Panc1 (cell line): Measurements from ENCODE around the gene NOX4.

Experiments
- CTCF ChIP-seq: fragments of 450-650 bp; IDR thresholded peaks from 2 replicates; pipeline ENCODE4 v1.5.1; 2017; ENCODE audit warnings: mild to moderate bottlenecking
- POLR2AphosphoS5 ChIP-seq: IDR thresholded peaks from 2 replicates; pipeline ENCODE4 v1.6.1; 2012; ENCODE audit warnings: mild to moderate bottlenecking, low read depth, low read length, moderate library complexity
- SIN3A ChIP-seq: IDR thresholded peaks from 2 replicates; pipeline ENCODE4 v1.6.1; 2012; ENCODE audit warnings: low read depth, mild to moderate bottlenecking, low read length, moderate library complexity, borderline replicate concordance; ENCODE audit not compliant: insufficient read depth
- TF ChIP-seq, protein P1 (sequence below), 2 experiments: IDR thresholded peaks; 2 replicates each; pipeline ENCODE4 v1.6.1; 2011 to 2012; ENCODE audit warnings: low read depth in 2 of 2, control low read depth in 1 of 2, low read length in 1 of 2, mild to moderate bottlenecking in 1 of 2, moderate library complexity in 1 of 2; ENCODE audit not compliant: insufficient read depth in 1 of 2

DNA sequence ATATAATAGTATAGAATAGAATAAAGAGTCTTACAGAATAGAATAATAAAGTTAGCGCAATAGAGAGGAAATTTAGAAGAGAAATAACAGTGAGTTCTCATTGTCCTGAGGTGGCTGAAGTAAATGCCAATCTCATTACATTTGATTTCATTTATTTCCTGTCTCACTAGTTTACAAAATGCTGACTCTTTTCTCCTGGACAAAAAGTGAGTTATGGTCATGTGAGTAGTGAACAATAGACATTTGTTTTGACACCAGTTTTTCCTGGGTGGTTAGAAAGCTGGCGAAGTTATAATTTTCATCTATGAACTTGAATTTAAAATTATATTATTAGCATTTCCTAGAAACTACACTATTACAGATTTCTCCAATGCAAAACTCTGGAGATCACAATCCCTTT lies 169.8 kb downstream of the NOX4 start:
- TF ChIP-seq CTCF (no peak), POLR2AphosphoS5 (no peak), SIN3A (no peak)
- TF ChIP-seq, protein P1, sequence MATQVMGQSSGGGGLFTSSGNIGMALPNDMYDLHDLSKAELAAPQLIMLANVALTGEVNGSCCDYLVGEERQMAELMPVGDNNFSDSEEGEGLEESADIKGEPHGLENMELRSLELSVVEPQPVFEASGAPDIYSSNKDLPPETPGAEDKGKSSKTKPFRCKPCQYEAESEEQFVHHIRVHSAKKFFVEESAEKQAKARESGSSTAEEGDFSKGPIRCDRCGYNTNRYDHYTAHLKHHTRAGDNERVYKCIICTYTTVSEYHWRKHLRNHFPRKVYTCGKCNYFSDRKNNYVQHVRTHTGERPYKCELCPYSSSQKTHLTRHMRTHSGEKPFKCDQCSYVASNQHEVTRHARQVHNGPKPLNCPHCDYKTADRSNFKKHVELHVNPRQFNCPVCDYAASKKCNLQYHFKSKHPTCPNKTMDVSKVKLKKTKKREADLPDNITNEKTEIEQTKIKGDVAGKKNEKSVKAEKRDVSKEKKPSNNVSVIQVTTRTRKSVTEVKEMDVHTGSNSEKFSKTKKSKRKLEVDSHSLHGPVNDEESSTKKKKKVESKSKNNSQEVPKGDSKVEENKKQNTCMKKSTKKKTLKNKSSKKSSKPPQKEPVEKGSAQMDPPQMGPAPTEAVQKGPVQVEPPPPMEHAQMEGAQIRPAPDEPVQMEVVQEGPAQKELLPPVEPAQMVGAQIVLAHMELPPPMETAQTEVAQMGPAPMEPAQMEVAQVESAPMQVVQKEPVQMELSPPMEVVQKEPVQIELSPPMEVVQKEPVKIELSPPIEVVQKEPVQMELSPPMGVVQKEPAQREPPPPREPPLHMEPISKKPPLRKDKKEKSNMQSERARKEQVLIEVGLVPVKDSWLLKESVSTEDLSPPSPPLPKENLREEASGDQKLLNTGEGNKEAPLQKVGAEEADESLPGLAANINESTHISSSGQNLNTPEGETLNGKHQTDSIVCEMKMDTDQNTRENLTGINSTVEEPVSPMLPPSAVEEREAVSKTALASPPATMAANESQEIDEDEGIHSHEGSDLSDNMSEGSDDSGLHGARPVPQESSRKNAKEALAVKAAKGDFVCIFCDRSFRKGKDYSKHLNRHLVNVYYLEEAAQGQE (IDR thresholded peaks at IDR 0.05; ENCODE audit: insufficient read depth in 1 of 2, low read depth in 2 of 2, low read length in 1 of 2) = no peak
